NCI-H2107 treated with DMSO at 0.1 percent for 48 hours (cell line): Measurements from ENCODE around the gene PRRT4.

Experiments
- DNase-seq: peaks from one replicate; lab custom pipeline; 2025; ENCODE audit not compliant: unreplicated experiment; lab: John Stamatoyannopoulos, UW

The PRRT4 gene

DNA sequence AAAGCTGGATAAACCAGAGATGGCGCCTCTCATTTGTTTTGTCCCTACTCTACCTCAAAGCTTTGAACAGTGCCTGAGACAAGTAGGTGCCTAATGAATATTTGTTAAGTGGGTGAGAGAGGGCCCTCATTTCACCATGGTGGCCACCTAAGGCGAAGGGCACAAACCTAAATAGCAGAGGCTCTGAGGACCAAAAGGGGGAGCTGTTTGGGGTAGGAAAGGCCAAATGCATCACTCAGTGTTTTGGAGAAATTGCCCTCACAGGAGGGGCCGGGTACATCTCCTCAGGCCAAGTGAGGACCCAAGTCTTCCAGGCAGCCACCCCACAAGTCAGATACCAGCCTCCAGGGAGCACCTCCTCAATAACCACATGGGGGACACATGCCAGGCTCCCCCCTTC lies 34.3 kb upstream of the PRRT4 start:
- no peak for DNase-seq

DNA sequence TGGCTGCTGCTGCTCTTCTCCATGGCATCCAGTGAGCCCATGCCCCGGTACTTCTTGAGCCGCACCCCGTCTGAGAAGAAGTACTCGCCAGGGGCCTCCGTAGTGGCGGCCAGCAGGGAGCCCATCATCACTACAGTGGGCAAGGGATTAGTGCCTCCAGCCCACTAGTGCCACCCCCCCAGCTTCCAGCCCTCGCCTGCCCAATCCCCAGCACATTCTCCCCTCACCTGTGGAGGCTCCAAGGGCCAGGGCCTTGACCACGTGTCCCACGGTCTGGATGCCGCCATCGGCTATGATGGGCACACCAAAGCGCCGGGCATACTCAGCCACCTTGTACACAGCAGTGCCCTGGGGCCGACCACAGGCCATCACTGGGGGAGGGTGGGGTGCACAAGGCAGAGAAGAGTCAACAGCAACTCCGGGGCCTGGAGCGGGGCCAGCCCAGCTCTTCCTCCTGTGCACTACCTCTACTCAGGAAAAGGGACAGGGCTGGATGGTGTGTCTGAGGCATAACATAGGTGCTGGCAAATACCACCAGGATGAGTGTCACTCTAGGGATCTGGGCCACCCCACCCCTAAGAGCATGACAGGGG lies 33.5 kb upstream of the PRRT4 start:
- no peak for DNase-seq

DNA sequence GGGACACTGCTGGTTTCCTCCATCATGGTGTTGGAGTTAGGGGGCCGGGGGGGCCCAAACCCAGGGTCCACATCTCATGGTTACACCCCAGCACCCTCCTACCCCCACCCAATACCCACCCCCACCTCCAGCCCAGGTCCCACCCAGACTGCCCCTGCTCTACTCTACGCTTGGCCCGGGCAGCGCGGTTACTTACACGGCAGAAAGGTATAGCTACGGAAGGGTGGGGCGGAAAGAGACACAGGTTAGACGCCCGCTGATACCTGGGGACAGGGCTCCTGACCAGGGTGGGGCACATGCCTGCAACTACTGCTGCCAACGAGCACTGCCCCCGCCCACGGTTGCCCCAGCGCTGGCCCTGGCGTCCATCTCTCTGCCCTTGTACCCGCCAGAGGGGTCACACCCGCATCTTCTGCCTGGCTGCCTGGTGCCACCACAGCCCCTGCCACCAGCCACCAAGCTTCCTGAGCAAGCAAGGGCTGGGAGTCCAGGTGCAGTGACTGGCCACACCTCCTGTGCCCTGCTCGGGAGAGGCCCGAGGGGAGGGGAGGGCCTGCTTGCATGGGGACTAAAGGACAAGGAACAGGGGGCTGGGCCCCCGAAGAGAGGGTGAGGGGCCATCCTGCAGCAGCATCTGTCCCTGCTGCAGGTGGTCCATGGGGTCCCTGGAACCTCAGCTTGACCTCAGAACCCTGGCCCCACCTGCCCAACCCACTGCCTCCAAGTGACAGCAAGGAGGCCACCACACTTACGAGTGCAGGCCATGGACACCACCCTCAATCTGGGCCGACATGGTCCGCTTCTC lies 32.2 kb upstream of the PRRT4 start:
- no peak for DNase-seq

DNA sequence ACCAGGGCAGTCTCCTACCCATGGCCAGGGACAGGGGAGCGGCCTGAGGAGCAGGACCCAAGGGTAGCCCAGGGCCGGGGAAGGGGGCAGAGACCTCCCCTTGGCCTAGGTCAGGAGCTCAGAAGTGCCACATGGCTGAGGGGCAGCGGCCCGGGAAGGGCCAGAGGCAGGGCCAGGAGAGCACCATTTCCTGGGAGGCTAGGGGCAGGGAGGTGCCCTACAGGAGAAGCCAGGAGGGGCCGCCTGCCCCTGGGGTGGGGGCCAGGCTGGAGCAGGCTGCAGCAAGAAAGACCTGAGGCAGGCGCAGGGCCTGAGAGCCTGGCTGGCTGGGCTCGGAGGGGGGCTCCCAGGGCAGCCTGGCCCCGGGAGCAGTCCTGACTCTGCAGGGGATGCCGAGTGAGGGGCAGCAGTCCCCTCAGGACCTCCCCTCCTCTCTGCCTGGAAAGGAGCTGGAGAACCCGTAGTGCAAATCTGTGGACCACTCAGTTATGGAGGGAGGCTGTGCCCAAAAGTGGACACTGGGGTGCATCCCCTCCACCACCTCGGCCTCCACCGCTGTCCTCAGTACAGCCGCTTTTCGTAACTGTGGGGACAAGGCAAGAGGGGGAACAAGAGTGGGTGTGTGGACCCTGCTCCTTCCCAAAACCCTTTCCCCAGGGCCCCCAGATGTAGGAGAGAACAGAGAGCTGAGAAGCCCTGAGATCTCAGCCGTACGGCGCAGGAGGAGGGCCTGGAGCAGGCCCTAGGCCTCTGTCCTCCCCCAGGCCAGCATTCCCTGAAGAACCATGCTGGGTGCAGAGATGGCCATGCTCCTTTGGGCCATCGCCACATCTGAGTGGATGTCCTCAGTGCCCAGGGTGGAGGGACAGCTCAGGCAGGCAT lies 31.2 kb upstream of the PRRT4 start:
- no peak for DNase-seq

- DNase-seq, result no peak
Measured at GRCh38 chr7:128391805-128392204, 30.3 kb upstream of the PRRT4 start.

- DNase-seq, result no peak
Measured at GRCh38 chr7:128390871-128391565, 29.5 kb upstream of the PRRT4 start.

GRCh38 chr7:128389618-128390329 lies 28.3 kb upstream of the PRRT4 start:
- DNase-seq, result peak; percentile 8

DNA sequence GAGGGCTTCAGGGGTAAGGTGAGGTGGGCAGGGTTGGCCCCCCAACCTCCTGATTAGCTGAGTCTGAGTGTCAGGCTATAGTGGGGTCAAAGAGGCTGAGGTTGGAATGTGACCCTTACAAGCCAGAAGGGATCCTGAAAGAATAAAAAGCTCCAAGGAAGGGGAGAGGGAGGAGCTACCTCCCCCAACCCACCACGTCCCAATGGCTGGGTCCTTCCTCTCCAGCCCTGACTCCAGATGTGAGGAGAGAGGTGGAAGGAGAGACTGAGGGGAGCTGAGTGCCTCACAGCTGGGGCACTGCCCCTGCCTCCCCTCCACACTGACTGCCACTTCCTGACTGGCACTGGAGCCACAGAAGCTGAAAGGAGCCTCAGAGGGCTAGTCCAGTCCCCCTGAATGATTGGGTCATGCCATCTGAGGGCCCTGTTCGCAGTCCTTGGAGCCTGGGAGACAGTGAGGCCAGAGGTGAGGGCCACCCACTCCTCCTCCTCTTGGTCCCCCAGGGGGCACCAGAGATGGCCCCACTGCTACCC lies 27.7 kb upstream of the PRRT4 start:
- DNase-seq, result no peak

DNA sequence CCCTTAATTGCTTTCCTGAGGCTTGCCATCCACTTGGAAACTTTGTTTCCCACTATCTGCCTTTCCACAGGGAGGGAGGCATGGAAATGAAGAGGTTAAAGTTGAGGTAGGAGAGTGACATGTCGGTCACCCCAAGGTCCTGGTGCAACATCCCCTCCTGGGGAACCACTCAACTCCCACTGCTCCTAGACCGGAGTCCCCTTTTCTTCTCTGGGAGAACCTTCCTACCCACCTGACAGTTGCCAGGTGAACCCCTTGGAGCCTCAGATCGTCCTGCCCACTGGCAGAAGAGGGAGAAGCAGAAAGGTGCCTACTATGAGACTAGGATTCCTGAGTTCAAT lies 26.6 kb upstream of the PRRT4 start:
- no peak for DNase-seq

DNA sequence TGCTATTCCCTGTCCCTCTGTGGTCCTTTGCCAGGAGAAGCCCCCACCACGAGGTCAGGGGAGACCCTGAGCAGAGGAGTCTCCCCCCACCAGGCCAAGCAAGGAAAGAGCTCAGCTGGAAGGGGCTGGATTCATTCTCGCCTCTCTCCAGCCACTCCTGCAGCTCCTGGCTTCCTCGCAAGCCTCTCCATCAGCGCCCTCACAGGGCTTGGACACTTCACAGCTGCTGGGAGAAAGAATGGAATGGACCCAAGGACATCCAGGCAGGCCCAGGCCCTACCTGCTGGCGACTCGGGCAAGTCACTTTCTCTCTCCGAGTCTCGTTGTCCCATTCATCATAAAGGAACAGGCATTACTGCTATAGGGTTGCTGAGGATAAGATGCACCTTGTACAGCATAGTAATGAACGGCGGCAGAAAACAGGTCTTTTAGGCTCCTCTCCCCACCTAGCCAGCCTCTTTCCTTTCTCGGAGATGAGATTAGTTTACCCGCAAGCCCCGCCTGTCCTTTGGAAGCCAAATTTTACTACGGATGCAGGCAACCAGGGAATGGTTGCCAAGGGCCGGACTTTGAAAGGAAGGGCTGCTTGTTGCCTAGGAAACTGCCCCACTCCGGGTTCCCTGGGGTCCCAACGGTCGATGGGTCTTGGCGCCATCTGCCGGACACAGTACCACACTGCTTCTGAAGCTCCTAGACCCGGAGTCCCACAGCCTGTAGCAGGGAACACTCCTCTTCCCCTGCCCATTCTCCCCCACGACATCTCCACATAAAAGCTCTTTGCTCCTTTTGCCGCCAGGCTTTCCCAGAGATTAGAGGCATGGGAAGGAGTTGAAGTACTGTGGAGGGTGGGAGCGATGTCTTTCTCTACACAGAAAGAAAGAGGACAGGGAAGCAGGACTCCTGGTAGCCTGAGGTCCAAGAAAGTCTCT lies 26.0 kb upstream of the PRRT4 start:
- peak; percentile 60 for DNase-seq

DNA sequence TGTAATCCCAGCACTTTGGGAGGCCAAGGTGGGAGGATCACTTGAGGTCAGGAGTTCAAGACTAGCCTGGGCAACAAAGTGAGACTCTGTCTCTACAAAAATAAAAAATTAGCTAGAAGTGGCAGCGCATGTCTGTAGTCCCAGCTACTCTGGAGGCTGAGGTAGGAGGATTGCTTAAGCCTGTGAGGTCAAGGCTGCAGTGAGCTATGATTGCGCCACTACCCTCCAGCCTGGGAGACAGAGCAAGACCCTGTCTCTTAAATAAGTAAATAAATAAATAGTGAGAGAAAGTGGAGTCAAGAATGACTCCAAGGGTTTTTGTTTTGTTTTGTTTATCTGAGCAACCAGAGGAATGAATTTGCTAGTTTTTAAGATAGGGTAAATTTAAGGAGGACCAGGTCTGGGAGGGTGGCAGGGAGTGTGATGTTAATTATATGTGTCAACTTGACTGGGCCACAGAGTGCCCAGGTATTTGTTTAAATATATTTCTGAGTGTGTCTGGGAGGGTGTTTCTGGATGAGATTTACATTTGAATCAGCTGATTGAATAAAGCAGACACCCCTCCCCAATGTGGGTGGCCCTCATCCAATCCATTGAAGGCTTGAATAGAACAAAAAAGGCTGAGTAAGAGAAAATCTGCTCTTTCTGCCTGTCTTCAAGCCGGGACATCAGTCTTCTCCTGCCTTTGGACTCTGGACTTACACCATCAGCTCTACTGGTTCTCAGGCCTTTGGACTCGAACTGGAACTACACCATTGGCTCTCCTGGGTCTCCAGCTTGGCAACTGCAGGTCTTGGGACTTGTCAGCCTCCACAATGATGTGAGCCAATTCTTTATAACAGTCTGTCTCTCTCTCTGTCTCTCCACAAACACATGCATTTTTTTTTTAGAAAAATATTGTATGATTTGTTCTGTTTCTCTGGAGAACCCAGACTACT lies 24.8 kb upstream of the PRRT4 start:
- DNase-seq, result no peak

- no peak for DNase-seq
Measured at GRCh38 chr7:128384726-128385125, 23.2 kb upstream of the PRRT4 start.

- DNase-seq, result no peak
Measured at GRCh38 chr7:128383776-128384175, 22.3 kb upstream of the PRRT4 start.

- no peak for DNase-seq
Measured at GRCh38 chr7:128381161-128381821, 19.8 kb upstream of the PRRT4 start.

GRCh38 chr7:128380483-128381106 lies 19.1 kb upstream of the PRRT4 start:
- no peak for DNase-seq

DNA sequence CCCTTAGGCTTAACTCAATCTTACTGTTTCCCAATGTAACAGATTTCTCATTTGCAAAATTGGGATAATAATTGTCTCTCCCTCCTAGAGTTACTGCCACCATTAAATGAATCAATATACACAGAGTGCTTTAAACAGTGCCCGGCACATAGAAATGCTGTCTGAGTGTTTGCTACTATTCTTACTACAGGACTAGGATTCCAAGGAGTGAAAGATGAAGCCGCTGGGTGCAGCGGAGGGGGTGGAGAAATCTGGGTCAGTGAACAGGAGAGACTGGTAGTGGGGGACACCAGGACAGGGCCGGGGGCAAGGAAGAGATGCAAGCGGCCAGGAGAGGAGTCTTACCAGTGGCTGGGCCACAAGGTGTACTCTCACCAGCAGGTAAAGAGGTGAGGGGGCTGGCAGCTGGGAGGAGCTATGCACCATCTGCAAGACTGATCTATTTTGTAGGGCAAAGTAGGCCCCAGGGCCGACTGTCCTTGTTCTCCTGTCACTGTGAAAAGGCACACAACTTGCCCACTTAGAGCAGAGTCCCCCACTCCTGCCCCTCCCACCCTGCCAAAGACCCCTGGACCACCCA lies 18.5 kb upstream of the PRRT4 start:
- no peak for DNase-seq

GRCh38 chr7:128378637-128379036 lies 17.1 kb upstream of the PRRT4 start:
- DNase-seq, result no peak
